ENCODE data around the gene FAM50B. TPM values are rescaled to one million over a fixed set of nuclear protein-coding genes. Genes with fewer than 3 reads are reported as not detected.

Gene FAM50B
- total RNA-seq, 1 experiment from 2014 or later: 4.3 TPM

GRCh38 chr6:3812596-3812995 is 36.6 kb upstream of the FAM50B start:
- POLR2A ChIA-PET: interaction anchor here (0.9 to 1.8 kb wide), 4 partner anchors 9 to 101 kb away, joined by 3 to 6 read pairs (median 6); no protein-coding TSS in a partner anchor
- H3K27ac Mint-ChIP-seq (ENCODE audit: low read depth, unreplicated experiment): peak overlapping the region; percentile 23
- no peaks in the 10 kb centered on the region for H3K36me3 Mint-ChIP-seq (ENCODE audit: insufficient read depth, unreplicated experiment)
- no TSS peak for BruUV-seq (replicated peaks)
- H3K4me3 Mint-ChIP-seq (ENCODE audit: unreplicated experiment): no peak overlapping the region
- intact Hi-C loops (cut with micrococcal nuclease): no loop called here
- no peaks in the 10 kb centered on the region for H3K27me3 Mint-ChIP-seq (ENCODE audit: insufficient read depth, unreplicated experiment)
- H3K4me1 Mint-ChIP-seq (ENCODE audit: insufficient read depth, unreplicated experiment): peaks cover 34% of the 10 kb centered on the region
- TF ChIP-seq CTCF (IDR thresholded peaks at IDR 0.05; ENCODE audit: unreplicated experiment): no peak
- DNase-seq (ENCODE audit: unreplicated experiment): no peak
- CTCF ChIA-PET: interaction anchor here (0.6 to 1.0 kb wide), 4 partner anchors 11 to 189 kb away, joined by 3 to 4 read pairs (median 3); no protein-coding TSS in a partner anchor
- no peaks in the 10 kb centered on the region for H3K9me3 Mint-ChIP-seq (ENCODE audit: unreplicated experiment)

- ChIA-PET CTCF (interaction anchor here (0.5 to 1.0 kb wide), 5 partner anchors 10 to 165 kb away, joined by 3 to 5 read pairs (median 3); no protein-coding TSS in a partner anchor), POLR2A (interaction anchor here (0.9 to 1.8 kb wide), 4 partner anchors 10 to 100 kb away, joined by 3 to 6 read pairs (median 6); no protein-coding TSS in a partner anchor)
- Mint-ChIP-seq H3K27ac (ENCODE audit: low read depth, unreplicated experiment) (peak overlapping the region; percentile 23), H3K4me1 (ENCODE audit: insufficient read depth, unreplicated experiment) (peaks cover 29% of the 10 kb centered on the region), H3K36me3 (ENCODE audit: insufficient read depth, unreplicated experiment) (no peaks in the 10 kb centered on the region), H3K27me3 (ENCODE audit: insufficient read depth, unreplicated experiment) (no peaks in the 10 kb centered on the region), H3K4me3 (ENCODE audit: unreplicated experiment) (no peak overlapping the region), H3K9me3 (ENCODE audit: unreplicated experiment) (no peaks in the 10 kb centered on the region)
- intact Hi-C loops (cut with micrococcal nuclease): no loop called here
- no TSS peak for BruUV-seq (replicated peaks)
- DNase-seq (ENCODE audit: unreplicated experiment): peak; percentile 66
- no peak for TF ChIP-seq CTCF (IDR thresholded peaks at IDR 0.05; ENCODE audit: unreplicated experiment)
These were observed 35.9 kb upstream of the FAM50B start for GRCh38 chr6:3813150-3813780.

- no peaks in the 10 kb centered on the region for H3K9me3 Mint-ChIP-seq (ENCODE audit: unreplicated experiment)
- no peak overlapping the region for H3K4me3 Mint-ChIP-seq (ENCODE audit: unreplicated experiment)
- BruUV-seq (replicated peaks): no TSS peak
- ChIA-PET CTCF (interaction anchor here (0.7 to 1.5 kb wide), 3 partner anchors 66 to 164 kb away, joined by 3 to 11 read pairs (median 5); no protein-coding TSS in a partner anchor), POLR2A (interaction anchor here (0.7 to 1.1 kb wide), 2 partner anchors 22 to 99 kb away, joined by 3 read pairs; no protein-coding TSS in a partner anchor)
- no peak for TF ChIP-seq CTCF (IDR thresholded peaks at IDR 0.05; ENCODE audit: unreplicated experiment)
- peaks cover 23% of the 10 kb centered on the region for H3K4me1 Mint-ChIP-seq (ENCODE audit: insufficient read depth, unreplicated experiment)
- H3K27me3 Mint-ChIP-seq (ENCODE audit: insufficient read depth, unreplicated experiment): no peaks in the 10 kb centered on the region
- DNase-seq (ENCODE audit: unreplicated experiment): no peak
- H3K27ac Mint-ChIP-seq (ENCODE audit: low read depth, unreplicated experiment): no peak overlapping the region
- no peaks in the 10 kb centered on the region for H3K36me3 Mint-ChIP-seq (ENCODE audit: insufficient read depth, unreplicated experiment)
- intact Hi-C loops (cut with micrococcal nuclease): no loop called here
These were observed 35.3 kb upstream of the FAM50B start for GRCh38 chr6:3813918-3814317.

- no peak for DNase-seq (ENCODE audit: unreplicated experiment)
- Mint-ChIP-seq H3K27ac (ENCODE audit: low read depth, unreplicated experiment) (no peak overlapping the region), H3K9me3 (ENCODE audit: unreplicated experiment) (no peaks in the 10 kb centered on the region), H3K4me3 (ENCODE audit: unreplicated experiment) (no peak overlapping the region), H3K27me3 (ENCODE audit: insufficient read depth, unreplicated experiment) (no peaks in the 10 kb centered on the region), H3K36me3 (ENCODE audit: insufficient read depth, unreplicated experiment) (no peaks in the 10 kb centered on the region), H3K4me1 (ENCODE audit: insufficient read depth, unreplicated experiment) (peaks cover 22% of the 10 kb centered on the region)
- BruUV-seq (replicated peaks): no TSS peak
- intact Hi-C loops (cut with micrococcal nuclease): no loop called here
- POLR2A ChIA-PET: interaction anchor here (0.7 to 1.1 kb wide), 4 partner anchors 12 to 98 kb away, joined by 3 to 4 read pairs (median 3); no protein-coding TSS in a partner anchor
- CTCF ChIA-PET: interaction anchor here (0.6 to 1.5 kb wide), 3 partner anchors 11 to 118 kb away, joined by 3 to 11 read pairs (median 3); no protein-coding TSS in a partner anchor
- TF ChIP-seq CTCF (IDR thresholded peaks at IDR 0.05; ENCODE audit: unreplicated experiment): no peak
These were observed 34.6 kb upstream of the FAM50B start for GRCh38 chr6:3814539-3814938.

Measured in MCF 10A (cell line).